ENCODE results near the gene NCCRP1.
"Not testable (repeated sequence)": the region's sequence is repeated elsewhere in the genome, so short reads cannot be mapped to it uniquely, and the experiment has no call there.

The NCCRP1 gene

DNA sequence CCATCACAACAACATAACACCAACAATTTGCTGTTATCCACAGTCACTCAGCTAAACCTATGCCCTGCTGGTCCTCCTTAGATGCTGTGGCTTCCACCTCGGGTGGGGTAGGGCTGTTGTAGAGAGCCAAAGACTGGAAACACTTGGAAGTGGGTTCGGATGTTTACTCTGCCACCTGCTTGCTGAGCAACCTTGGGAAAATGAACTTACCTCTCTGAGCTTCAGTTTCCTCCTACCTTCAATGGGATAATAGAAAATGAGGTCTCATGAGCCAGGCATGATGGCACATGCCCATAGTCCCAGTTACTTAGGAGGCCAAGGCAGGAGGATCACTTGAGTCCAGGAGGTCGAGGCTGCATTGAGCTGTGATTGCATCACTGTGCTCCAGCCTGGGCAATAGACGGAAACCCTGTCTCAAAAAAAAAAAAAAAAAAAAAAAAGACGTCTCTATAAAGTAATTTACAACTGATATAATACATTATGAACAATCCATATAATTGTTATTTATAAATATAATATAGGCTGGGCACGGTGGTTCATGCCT is 10.6 kb downstream of the NCCRP1 start:
- no peak for DNase-seq (ENCODE audit: low read depth in 2 of 2)

DNA sequence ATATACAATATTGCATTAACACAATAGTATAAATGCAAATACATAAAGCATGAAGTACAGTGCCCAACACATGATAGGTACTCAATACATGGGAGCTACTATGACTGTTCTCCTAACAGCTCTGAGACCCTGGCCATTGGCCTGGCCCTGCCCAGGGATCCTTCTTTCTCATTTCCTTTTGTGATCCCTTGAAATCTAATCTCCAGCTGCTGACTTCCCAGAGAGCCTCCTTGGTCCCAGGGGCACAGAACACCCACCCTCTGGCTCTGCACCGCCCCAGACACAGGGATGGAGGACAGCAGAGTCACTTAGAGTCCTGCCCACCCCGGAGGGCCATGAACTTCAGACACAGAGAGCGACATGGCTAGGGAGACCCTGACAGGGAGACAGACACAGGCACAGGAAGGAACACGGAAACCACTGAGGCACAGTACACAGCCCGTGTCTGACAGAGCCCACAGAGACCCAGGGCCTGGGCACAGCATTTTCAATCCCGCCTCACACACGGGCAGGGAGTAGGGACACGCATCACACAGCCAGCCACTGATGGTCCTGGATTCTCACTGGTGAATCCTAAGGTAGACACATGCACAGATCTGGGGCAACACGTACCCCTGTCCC is 11.5 kb downstream of the NCCRP1 start:
- no peak for DNase-seq (ENCODE audit: low read depth in 2 of 2)

DNA sequence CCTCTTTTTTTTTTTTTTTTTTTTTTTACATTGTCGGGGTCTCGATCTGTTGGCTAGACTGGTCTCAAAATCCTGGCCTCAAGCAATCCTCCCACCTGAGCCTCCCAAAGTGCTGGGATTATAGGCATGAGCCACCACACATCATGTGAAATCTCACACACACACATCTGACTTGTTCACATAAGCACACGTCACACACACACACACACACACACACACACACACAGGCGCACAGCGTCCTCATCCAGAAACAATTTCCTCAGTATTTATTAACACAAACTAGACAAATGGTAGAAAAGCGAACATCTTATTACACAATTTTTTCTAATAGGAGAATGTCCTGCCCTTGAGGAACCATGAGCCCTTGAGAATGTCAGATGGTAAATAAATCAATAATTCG is 12.4 kb downstream of the NCCRP1 start:
- no peak for DNase-seq (ENCODE audit: low read depth in 2 of 2)

DNA sequence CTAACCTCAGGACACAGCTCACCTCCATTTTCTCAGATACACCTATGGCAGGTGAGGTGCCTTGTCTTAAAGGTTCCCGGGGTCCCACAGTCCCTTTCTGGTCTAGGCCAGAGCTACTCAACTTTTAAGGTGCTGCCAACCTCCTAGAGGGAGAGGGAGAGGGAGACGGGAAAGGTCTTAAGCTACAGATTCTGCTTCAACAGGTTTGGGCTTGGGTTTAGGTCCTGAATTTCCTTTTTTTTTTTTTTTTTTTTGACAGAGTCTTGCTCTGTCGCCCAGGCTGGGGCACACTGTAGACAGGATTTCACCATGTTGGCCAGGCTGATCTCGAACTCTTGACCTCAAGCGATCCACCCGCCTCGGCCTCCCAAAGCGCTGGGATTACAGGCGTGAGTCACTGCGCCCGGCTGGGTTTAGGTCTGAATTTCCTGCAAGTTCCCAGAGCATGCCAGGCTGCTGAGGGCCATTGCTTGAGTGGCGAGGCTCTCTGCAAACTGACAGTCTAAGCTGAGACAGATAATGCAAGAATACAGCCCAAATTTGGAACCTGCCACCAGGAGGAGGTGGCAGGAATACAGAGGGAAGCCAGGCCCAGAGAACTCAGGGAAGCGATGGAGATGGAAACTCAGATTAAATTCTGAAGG is 15.1 kb downstream of the NCCRP1 start:
- no peak for DNase-seq (ENCODE audit: low read depth in 2 of 2)

DNA sequence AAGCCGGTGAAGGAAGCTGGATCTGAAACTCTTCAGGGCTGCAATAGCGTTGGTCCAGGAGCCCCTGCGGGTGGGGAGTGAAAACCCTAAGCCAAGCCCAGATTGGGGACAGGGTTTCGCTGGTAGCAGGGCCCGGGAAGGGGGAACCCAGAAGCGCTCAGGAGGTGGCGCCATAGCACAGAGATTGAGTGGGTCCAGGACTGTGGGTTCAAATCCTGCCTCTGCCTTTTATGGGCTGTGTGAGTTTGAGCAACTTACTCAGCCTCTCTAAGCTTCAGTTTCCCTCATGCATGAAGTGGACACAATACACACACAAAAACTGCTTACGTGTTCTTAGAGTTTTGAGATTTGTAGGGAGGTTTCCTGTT is 15.6 kb downstream of the NCCRP1 start:
- DNase-seq (ENCODE audit: low read depth in 2 of 2), result peak; percentile 15 to 41

DNA sequence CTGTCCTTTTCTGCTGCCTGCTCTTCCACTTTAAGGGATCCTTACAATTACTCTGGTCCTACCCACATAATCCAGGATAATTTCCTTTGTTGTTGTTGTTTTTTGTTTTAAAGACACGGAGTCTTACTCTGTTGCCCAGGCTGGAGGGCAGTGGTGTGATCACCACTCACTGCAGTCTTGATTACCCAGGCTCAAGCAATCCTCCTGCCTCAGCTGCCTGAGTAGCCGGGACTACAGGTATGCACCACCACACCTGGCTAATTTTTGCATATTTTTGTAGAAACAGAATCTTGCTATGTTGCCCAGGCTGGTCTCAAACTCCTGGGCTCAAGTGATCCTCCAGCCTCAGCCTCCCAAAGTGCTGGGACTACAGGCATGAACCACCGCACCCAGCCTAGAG is 18.6 kb downstream of the NCCRP1 start:
- not testable (repeated sequence) for DNase-seq (ENCODE audit: low read depth in 2 of 2)

DNA sequence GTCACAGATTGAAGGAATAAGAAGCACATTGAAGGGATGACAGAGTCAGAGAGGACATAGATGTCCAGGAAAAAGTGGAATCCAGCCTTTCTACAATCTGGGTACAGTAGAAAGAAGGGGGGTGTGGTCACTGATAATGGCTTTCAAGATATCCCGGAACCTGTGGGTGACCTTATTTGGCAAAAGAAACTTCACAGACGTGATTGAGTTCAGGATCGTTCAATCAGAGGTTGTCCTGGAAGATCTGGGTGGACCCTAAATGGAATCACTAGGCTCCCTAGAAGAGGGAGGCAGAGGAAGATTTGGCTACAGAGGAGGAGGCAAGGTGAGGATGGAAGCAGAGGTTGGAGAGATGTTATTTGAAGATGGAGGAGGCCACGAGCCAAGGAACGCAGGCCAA is 20.3 kb downstream of the NCCRP1 start:
- DNase-seq (ENCODE audit: low read depth in 2 of 2), result no peak

DNA sequence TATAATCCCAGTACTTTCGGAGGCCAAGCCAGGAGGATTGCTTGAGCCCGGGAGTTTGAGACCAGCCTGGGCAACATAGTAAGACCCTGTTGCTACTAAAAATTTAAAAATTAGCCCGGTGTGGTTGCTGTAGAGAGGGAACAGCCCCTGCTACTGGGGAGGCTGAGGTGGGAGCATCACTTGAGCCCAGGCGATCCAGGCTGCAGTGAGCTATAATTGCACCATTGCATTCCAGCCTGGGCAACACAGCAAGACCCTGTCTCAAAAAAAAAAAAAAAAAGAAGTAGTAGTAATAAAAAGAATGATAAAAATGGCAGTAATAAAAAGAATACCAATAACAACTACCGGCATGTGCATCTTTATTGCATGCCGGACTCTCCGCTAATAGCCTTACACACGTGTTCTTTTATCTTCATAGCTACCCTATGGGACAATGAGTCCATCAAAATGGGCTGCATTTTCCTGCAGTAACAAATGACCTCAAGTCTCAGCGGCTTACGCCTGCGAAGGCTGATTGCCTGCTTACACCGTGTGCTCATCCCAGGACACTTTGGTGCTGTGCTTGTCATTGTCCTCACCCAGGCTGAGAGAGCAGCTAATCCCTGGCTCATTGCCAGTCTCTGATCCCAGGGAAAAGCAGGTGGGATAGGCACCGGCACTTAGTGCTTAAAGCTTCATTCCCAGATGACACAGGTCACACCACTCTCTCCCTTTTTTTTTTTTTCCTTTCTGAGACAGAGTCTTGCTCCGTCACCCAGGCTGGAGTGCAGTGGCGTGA is 21.7 kb downstream of the NCCRP1 start:
- DNase-seq (ENCODE audit: low read depth in 2 of 2), result no peak

DNA sequence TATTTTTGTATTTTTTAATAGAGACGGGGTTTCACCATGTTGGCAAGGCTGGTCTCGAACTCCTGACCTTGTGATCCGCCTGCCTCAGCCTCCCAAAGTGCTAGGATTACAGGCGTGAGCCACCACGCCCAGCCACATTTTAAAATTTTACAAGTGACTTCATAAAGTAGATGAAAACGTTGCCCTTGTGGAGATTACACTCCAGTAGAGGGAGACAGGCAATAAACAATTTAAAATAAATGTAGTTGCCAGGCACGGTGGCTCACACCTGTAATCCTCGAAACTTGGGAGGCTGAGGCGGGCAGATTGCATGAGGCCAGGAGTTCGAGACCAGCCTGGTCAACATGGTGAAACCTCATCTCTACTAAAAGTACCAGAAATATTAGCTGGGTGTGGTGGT is 22.3 kb downstream of the NCCRP1 start:
- DNase-seq (ENCODE audit: low read depth in 2 of 2), result not testable (repeated sequence)

DNA sequence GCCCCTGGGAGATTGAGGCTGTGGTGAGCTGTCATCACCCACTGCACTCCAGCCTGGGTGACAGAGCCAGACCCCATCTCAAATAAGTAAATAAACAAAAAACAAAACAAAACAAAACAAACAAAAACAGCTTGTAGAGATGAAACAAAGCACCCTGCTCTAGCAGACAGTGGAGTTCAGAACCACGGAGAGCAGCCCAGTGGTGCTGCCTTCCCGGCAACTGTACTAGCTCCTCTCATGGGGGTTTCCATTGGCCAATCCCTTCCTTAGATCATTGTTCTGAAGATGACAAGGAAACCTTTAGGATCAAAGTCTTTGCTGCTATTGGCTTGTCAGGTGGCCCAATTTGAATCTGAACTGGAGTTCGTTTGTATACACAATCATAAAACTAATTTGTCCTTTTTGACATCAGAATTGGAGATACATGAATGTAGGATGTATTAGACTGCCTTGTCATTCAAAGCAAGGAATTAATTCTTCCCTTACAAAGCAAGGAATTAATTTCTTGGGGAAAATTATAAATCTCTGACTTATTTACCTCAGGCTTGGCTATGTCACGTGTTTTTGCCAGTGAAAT is 27.0 kb downstream of the NCCRP1 start:
- DNase-seq (ENCODE audit: low read depth in 2 of 2), result no peak

DNA sequence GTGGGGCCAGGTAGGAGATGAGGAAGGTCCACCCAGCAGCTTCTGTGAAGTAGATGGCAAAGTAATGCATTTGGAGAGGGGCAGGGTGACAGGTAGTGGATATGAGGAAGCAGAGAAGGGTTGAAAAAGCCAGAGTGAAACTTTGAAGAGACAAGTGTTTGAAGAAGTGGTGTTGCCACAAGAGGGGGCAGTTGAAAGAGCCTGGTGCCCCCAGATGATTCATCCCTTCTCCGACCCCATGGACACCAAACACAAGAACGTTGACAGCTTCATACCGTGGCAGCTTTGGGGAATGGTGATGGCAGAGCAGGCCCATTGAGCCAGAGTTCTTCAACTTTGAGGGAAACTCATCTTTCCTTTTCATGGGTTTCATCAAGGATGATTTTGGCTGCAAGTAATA is 28.1 kb downstream of the NCCRP1 start:
- no peak for DNase-seq (ENCODE audit: low read depth in 2 of 2)

DNA sequence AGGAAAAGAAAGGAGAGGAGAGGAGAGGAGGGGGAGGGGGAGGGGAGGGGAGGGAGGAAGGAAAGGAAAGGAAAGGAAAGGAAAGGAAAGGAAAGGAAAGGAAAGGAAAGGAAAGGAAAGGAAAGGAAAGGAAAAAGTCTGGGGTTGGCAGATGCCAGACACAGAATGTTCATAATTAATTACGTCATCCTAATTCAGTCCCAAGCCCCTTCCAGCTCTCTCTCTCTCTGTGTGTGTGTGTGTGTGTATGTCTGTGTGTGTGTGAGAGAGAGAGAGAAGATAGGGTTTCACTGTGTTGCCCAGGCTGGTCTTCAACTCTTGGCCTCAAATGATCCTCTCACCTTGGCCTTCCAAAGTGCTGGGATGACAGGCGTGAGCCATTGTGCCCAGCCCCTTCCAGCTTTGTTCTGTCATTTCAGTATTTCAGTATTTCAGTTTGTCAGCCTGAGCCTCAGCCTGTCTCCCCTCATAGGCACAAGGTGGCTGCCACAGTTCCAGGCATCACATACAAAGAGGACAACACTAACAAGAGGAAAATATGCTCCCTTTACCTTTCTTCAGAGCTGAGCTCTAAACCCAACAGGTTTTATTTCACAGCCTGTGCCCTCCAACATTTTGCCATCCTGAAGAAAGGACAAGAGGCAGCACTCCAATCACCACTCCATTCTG is 33.5 kb downstream of the NCCRP1 start:
- no peak for DNase-seq (ENCODE audit: low read depth in 2 of 2)

DNA sequence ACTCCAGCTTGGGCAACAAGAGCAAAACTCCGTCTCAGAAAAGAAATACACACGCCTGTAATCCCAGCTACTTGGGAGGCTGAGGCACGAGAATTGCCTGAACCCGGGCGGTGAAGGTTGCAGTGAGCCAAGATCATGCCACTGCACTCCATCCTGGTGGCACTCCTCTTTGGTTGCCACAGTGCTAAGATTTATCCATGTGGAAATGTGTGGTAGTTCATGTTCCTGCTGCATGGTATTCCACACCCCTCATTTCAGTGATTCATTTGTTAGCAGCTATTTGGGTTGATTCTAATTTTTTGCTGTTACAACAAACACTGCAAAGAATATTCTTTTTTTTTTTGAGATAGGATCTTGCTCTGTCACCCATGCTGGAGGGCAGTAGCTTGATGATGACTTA is 35.9 kb downstream of the NCCRP1 start:
- DNase-seq (ENCODE audit: low read depth in 2 of 2), result no peak

DNA sequence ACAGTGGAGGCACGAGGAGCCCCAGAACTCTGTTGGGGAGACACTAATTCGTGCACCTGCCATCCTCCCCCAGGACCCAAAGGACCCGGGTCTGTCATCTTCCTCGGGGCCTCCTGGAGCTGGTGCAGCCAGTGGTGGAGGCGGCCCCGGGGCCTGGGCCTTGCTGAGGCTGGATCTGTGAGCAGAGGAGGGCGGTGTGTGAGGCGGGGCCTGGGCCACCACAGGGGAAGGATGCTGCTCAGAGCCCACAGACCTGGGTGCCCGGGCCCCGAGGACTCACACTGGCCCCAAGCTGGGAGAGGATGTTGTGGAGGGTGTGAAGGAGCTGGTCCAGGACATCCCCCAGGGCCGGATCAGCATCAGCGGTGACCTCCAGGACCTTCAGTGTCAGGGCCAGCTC is 39.8 kb downstream of the NCCRP1 start:
- peak; percentile 14 to 18 for DNase-seq (ENCODE audit: low read depth in 2 of 2)

DNA sequence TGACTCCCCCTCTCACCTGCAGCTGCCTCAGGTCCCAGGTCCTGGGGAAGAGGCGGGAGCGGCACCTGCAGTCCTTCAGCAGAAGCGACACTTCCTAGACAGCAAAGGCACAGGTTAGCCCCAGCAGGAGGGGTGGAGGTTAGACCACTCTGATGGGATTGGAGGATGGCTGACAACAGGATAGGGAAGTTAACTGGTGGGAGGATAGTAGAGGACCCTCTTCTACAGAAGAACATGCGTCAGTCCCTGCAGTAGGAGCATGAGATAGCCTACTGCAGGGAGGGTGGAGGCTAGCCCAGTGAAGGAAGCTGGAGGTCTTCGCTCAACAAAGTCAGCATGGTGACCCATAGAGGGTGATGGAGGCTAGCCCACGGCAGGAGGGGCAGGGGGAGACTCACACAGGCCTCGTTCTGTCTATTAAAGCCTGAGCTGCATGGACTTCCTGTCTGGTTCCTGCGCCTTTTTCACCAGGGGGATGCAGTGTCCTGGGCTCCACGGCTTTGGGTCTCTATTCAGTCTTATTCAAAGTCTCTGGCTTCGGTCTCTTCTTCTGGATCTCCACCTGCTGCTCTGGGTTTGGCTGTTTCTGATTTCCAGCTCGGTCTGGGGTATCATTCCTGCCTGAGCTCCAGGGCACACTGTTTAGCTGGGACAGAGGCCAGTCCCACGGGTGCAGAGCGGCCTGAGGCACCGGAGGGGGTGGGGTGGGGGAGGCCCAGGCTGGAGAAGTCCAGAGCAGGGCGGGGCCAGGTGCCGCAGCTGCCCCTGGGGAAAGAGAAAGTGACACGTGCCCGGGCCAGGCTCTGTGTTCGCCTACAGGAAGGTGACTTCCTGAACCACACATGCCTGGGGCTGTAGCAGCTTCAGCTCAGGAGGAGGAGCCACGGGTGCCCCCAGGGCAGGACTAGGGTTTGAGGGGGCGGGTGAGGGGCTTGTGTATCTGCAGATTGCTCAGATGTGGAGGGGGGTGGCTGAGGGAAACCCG is 40.7 kb downstream of the NCCRP1 start:
- DNase-seq (ENCODE audit: low read depth in 2 of 2), result peak in 1 of 2 donors; percentile 9

DNA sequence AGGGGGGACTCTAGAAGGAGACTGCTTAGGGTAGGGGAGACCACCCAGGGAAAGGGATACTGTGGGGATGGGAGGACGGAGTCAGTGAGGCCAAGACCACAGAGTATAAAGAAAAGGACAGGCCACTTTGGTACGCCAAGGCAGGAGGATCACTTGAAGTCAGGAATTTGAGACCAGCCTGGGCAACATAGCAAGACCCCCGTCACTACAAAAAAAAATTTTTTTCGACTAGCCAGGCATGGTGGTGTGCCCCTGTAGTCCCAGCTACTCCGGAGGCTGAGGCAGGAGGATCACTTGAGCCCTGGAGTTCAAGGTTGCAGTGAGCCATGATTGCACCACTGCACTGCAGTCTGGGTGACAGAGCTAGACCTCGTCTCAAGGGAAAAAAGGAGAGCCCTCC is 41.4 kb downstream of the NCCRP1 start:
- no peak for DNase-seq (ENCODE audit: low read depth in 2 of 2)

DNA sequence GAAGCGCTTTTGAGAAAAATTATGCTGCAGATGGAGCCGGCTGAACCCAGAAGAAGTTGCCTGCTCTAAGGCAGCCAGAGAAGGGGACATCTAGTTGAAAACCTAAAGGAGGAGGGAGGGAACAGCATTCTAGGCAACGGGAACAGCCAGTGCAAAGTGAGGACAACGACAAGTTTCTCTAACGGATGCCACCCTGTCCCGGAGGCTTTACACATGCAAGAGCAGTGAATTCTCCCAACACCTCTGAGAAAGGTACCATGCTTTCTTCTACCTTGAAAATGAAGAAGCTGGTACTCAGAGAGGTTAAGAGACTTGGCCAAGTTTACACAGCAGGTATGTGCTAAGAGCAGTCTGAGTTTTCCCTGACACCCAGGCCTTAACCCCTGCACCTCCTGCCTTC is 42.2 kb downstream of the NCCRP1 start:
- DNase-seq (ENCODE audit: low read depth in 2 of 2), result no peak

DNA sequence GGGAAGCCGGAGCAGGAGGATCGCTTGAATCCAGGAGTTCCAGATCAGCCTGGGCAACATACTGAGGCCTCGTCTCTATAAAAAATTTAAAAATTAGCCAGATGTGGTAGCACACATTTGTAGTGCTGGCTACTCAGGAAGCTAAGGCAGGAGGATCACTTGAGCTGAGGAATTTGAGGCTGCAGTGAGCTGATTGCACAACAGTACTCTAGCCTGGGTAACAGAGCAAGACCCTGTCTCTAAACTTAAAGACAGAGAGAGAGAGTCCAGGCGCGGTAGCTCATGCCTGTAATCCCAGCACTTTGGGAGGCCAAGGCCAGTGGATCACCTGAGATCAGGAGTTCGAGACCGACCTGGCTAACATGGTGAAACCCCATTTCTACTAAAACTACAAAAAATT is 43.7 kb downstream of the NCCRP1 start:
- no peak for DNase-seq (ENCODE audit: low read depth in 2 of 2)

DNA sequence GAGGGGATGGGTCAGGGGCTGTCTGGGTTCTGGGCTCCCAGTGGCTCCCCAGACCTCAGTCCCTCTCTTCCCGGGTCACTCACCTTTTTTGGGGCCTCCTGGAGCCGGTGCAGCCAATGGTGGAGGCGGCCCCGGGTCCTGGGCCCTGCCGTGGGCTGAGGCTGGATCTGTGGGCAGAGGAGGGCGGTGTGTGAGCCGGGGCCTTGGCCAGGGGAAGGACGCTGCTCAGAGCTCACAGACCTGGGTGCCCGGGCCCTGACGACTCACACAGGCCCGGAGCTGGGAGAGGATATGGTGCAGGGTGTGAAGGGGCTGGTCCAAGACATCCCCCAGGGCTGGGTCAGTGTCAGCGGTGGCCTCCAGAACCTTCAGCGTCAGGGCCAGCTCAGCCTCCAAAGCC is 47.0 kb downstream of the NCCRP1 start:
- not testable (repeated sequence) for DNase-seq (ENCODE audit: low read depth in 2 of 2)

DNA sequence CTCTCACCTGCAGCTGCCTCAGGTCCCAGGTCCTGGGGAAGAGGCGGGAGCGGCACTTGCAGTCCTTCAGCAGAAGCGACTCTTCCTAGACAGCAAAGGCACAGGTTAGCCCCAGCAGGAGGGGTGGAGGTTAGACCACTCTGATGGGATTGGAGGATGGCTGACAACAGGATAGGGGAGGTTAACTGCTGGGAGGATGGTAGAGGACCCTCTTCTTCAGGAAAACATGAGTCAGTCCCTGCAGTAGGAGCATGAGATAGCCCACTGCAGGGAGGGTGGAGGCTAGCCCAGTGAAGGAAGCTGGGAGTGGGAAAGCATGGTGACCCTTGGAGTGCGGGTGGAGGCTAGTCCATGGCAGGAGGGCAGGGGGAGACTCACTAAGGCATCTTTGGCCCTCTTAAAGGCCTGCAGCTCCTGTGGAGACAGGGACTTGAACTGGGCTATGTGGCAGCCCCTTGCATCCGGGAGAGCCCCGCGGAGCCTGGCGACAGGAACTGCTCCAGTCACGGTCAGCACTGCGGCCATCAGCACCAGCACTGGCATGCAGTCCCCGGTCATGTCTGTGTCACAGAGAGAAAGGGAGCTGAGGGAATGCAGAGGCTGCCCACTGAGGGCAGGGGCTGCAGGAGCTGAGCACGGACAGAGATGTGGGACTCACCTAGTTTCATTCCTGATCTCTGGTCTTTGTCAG is 47.8 kb downstream of the NCCRP1 start, which contains the start of gene IFNL3:
Gene IFNL3 (minus strand): TSS at position 597 of the 691 bp plus-strand sequence. CDS start 39 bp downstream, at position 558.
- DNase-seq (ENCODE audit: low read depth in 2 of 2), result not testable (repeated sequence)
